SHP77 treated with DMSO at 0.1 percent for 48 hours (cell line): ENCODE measurements around the gene TFPI.

Experiments
- DNase-seq: peaks from one replicate; lab custom pipeline; 2025; lab: John Stamatoyannopoulos, UW

The TFPI gene

GRCh38 chr2:187504312-187504921, 49.8 kb downstream of the TFPI start:
- DNase-seq = no peak

GRCh38 chr2:187503700-187504099, 50.5 kb downstream of the TFPI start:
- no peak for DNase-seq

- DNase-seq = no peak
Observed at GRCh38 chr2:187502467-187502866, 51.8 kb downstream of the TFPI start.

GRCh38 chr2:187500585-187501359, 53.5 kb downstream of the TFPI start:
- no peak for DNase-seq

- DNase-seq = peak; percentile 32
Observed at GRCh38 chr2:187499941-187500532, 54.2 kb downstream of the TFPI start.

- no peak for DNase-seq
Observed at GRCh38 chr2:187497858-187498463, 56.3 kb downstream of the TFPI start.

- no peak for DNase-seq
Observed at GRCh38 chr2:187497140-187497539, 57.1 kb downstream of the TFPI start.

- no peak for DNase-seq
Observed at GRCh38 chr2:187495324-187495723, 58.9 kb downstream of the TFPI start.

GRCh38 chr2:187493877-187494568, 60.2 kb downstream of the TFPI start:
- no peak for DNase-seq

GRCh38 chr2:187493180-187493579, 61.1 kb downstream of the TFPI start:
- no peak for DNase-seq

GRCh38 chr2:187486241-187486640, 68.0 kb downstream of the TFPI start:
- no peak for DNase-seq

GRCh38 chr2:187485523-187485922, 68.7 kb downstream of the TFPI start:
- no peak for DNase-seq

- DNase-seq = no peak
Observed at GRCh38 chr2:187483537-187483936, 70.7 kb downstream of the TFPI start.

GRCh38 chr2:187482796-187483195, 71.4 kb downstream of the TFPI start:
- DNase-seq = no peak

- no peak for DNase-seq
Observed at GRCh38 chr2:187481543-187481942, 72.7 kb downstream of the TFPI start.

- no peak for DNase-seq
Observed at GRCh38 chr2:187478719-187479118, 75.5 kb downstream of the TFPI start.

- DNase-seq = no peak
Observed at GRCh38 chr2:187477051-187477450, 77.2 kb downstream of the TFPI start.

- DNase-seq = no peak
Observed at GRCh38 chr2:187475499-187476248, 78.6 kb downstream of the TFPI start.

- no peak for DNase-seq
Observed at GRCh38 chr2:187470698-187471097, 83.5 kb downstream of the TFPI start.

GRCh38 chr2:187469538-187469937, 84.7 kb downstream of the TFPI start:
- no peak for DNase-seq

- DNase-seq = no peak
Observed at GRCh38 chr2:187468262-187468661, 86.0 kb downstream of the TFPI start.
